DND-41 (cell line): ENCODE results near the gene USP36.

Source experiments
- CTCF ChIP-seq: IDR thresholded peaks from 2 replicates; pipeline ENCODE4 v1.5.1; 2012; ENCODE audit warnings: borderline replicate concordance, low read length, moderate library complexity, mild to moderate bottlenecking; ENCODE audit not compliant: poor library complexity, severe bottlenecking; ENCODE audit errors: extremely low read depth
- EZH2 ChIP-seq: IDR thresholded peaks from 3 replicates; pipeline ENCODE4 v1.6.1; 2012; ENCODE audit warnings: borderline replicate concordance, low read depth, mild to moderate bottlenecking, moderate library complexity, low read length, inconsistent platforms; ENCODE audit not compliant: severe bottlenecking

GRCh38 chr17:78878261-78878660 is 37.6 kb upstream of the USP36 start:
- TF ChIP-seq CTCF (no peak), EZH2 (no peak)
